HEK293 (cell line): ENCODE data around the gene ST8SIA4.

ENCODE experiments used
- CTCF ChIA-PET: fragments of 350-600 bp; formaldehyde crosslinking; extraction: SDS; loops from one replicate; lab custom pipeline; 2021; ENCODE audit warnings: antibody characterized with exemption; lab: Yijun Ruan, JAX
- POLR2A ChIA-PET: fragments of 300-600 bp; formaldehyde crosslinking; extraction: SDS; loops from one replicate; lab custom pipeline; 2020; ENCODE audit warnings: antibody characterized with exemption, inconsistent platforms; lab: Yijun Ruan, JAX
- H3K27ac ChIP-seq: fragments of 200-500 bp; sonication (Bioruptor generic); 2 replicates; pipeline ENCODE4 v1.5.1; 2014; ENCODE audit warnings: low read depth, low read length, control low read depth, inconsistent platforms; ENCODE audit errors: extremely low read depth
- H3K36me3 ChIP-seq, 2 experiments: fragments of 200-500 bp in 1 of 2; sonication (Bioruptor generic) in 1 of 2; 1 replicate in 1 of 2; 2 replicates in 1 of 2; pipeline ENCODE4 v1.5.1; 2014 to 2017; ENCODE audit warnings: inconsistent platforms in 2 of 2, low read length in 2 of 2; ENCODE audit not compliant: control insufficient read depth in 2 of 2, insufficient read depth in 1 of 2
- H3K4me1 ChIP-seq: fragments of 200-500 bp; sonication (Bioruptor generic); 2 replicates; pipeline ENCODE4 v1.5.1; 2014; ENCODE audit warnings: mild to moderate bottlenecking, low read length, inconsistent platforms; ENCODE audit not compliant: control insufficient read depth, insufficient read depth
- H3K4me3 ChIP-seq: 2 replicates; pipeline ENCODE4 v1.5.1; 2011; ENCODE audit warnings: low read depth, mild to moderate bottlenecking, control low read depth, low read length, moderate library complexity
- H3K9me3 ChIP-seq: fragments of 200-500 bp; sonication (Bioruptor generic); 2 replicates; pipeline ENCODE4 v1.5.1; 2014; ENCODE audit warnings: low read depth, low read length, inconsistent platforms; ENCODE audit not compliant: control insufficient read depth, insufficient read depth
- GLIS1 ChIP-seq: fragments of 450-650 bp; formaldehyde crosslinking; IDR thresholded peaks from 2 replicates; pipeline ENCODE4 v1.5.1; 2016; ENCODE audit warnings: missing biosample characterization, missing genetic modification characterization
- INSM2 ChIP-seq: fragments of 450-650 bp; formaldehyde crosslinking; IDR thresholded peaks from 2 replicates; pipeline ENCODE4 v1.5.1; 2016; ENCODE audit warnings: missing biosample characterization, missing genetic modification characterization
- PRDM4 ChIP-seq: fragments of 450-650 bp; formaldehyde crosslinking; IDR thresholded peaks from 2 replicates; pipeline ENCODE4 v1.5.1; 2017; ENCODE audit warnings: missing biosample characterization, missing genetic modification characterization
- SCRT1 ChIP-seq: fragments of 450-650 bp; formaldehyde crosslinking; IDR thresholded peaks from 2 replicates; pipeline ENCODE4 v1.5.1; 2016; ENCODE audit warnings: missing biosample characterization, missing genetic modification characterization, borderline replicate concordance
- SP3 ChIP-seq: fragments of 450-650 bp; formaldehyde crosslinking; IDR thresholded peaks from 2 replicates; pipeline ENCODE4 v1.5.1; 2016; ENCODE audit warnings: missing biosample characterization, missing genetic modification characterization
- YY1 ChIP-seq: fragments of 450-650 bp; formaldehyde crosslinking; IDR thresholded peaks from 2 replicates; pipeline ENCODE4 v1.5.1; 2018; ENCODE audit warnings: missing biosample characterization, missing genetic modification characterization
- YY2 ChIP-seq: fragments of 450-650 bp; formaldehyde crosslinking; IDR thresholded peaks from 2 replicates; pipeline ENCODE4 v1.5.1; 2016; ENCODE audit warnings: missing biosample characterization, missing genetic modification characterization
- ZBTB49 ChIP-seq: fragments of 450-650 bp; formaldehyde crosslinking; IDR thresholded peaks from 2 replicates; pipeline ENCODE4 v1.5.1; 2016; ENCODE audit warnings: missing biosample characterization, missing genetic modification characterization, low read depth
- ZFHX2 ChIP-seq: fragments of 450-650 bp; formaldehyde crosslinking; conservative IDR thresholded peaks from 2 replicates; pipeline ENCODE4 v1.5.1; 2016; ENCODE audit warnings: missing biosample characterization, missing genetic modification characterization
- ZNF138 ChIP-seq: fragments of 450-650 bp; formaldehyde crosslinking; IDR thresholded peaks from 2 replicates; pipeline ENCODE4 v1.5.1; 2016; ENCODE audit warnings: missing biosample characterization, missing genetic modification characterization, borderline replicate concordance
- ZNF18 ChIP-seq: fragments of 450-650 bp; formaldehyde crosslinking; IDR thresholded peaks from 2 replicates; pipeline ENCODE4 v1.5.1; 2016; ENCODE audit warnings: missing biosample characterization, missing genetic modification characterization
- ZNF248 ChIP-seq: fragments of 450-650 bp; formaldehyde crosslinking; IDR thresholded peaks from 2 replicates; pipeline ENCODE4 v1.5.1; 2017; ENCODE audit warnings: missing biosample characterization, missing genetic modification characterization
- ZNF341 ChIP-seq: fragments of 450-650 bp; formaldehyde crosslinking; IDR thresholded peaks from 2 replicates; pipeline ENCODE4; 2016; ENCODE audit warnings: low read depth, missing biosample characterization, missing genetic modification characterization
- ZNF354C ChIP-seq: fragments of 450-650 bp; formaldehyde crosslinking; IDR thresholded peaks from 2 replicates; pipeline ENCODE4 v1.5.1; 2016; ENCODE audit warnings: missing biosample characterization, missing genetic modification characterization, low read depth, borderline replicate concordance
- ZNF423 ChIP-seq: fragments of 450-650 bp; formaldehyde crosslinking; IDR thresholded peaks from 2 replicates; pipeline ENCODE4 v1.5.1; 2016; ENCODE audit warnings: missing biosample characterization, missing genetic modification characterization
- ZNF530 ChIP-seq: fragments of 450-650 bp; formaldehyde crosslinking; IDR thresholded peaks from 2 replicates; pipeline ENCODE4 v1.5.1; 2016; ENCODE audit warnings: low read depth, missing biosample characterization, missing genetic modification characterization
- ZNF600 ChIP-seq: fragments of 450-650 bp; formaldehyde crosslinking; IDR thresholded peaks from 2 replicates; pipeline ENCODE4 v1.5.1; 2016; ENCODE audit warnings: missing biosample characterization, missing genetic modification characterization
- ZNF626 ChIP-seq: fragments of 450-650 bp; sonication (Bioruptor Pico); formaldehyde crosslinking; IDR thresholded peaks from 2 replicates; pipeline ENCODE4 v1.5.1; 2018; ENCODE audit warnings: missing biosample characterization, missing genetic modification characterization, inconsistent platforms
- ZNF664 ChIP-seq: fragments of 450-650 bp; formaldehyde crosslinking; IDR thresholded peaks from 2 replicates; pipeline ENCODE4 v1.5.1; 2016; ENCODE audit warnings: missing biosample characterization, missing genetic modification characterization
- ZNF837 ChIP-seq: fragments of 450-650 bp; formaldehyde crosslinking; IDR thresholded peaks from 2 replicates; pipeline ENCODE4 v1.5.1; 2016; ENCODE audit warnings: missing biosample characterization, missing genetic modification characterization
- TF ChIP-seq, protein P1 (sequence below): fragments of 450-650 bp; formaldehyde crosslinking; IDR thresholded peaks from 2 replicates; pipeline ENCODE4 v1.5.1; 2017; ENCODE audit warnings: missing biosample characterization, missing genetic modification characterization

Gene ST8SIA4

DNA sequence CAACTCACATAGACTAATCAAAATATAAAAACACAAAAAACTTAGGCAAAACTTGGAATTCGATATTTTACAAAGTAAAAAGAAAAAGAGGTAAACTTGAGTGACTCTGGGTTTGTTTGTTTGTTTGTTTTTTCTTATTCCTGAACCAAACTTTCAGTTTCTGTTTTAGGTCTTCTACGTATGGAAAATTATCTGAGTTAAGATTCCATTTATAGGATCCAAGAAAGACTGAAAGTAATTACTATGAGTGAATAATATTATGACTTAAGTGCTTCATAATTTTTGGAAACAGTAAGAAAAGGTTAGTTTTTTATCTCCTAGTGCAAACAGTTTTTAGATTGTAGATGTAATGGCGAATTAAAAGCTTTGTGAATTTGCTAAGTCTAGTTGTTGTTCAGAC, 13.2 kb downstream of the ST8SIA4 start (continued):
- TF ChIP-seq ZNF18 (tag by site-specific recombination) (no peak), YY1 (tag by site-specific recombination) (no peak)
- TF ChIP-seq, protein P1, sequence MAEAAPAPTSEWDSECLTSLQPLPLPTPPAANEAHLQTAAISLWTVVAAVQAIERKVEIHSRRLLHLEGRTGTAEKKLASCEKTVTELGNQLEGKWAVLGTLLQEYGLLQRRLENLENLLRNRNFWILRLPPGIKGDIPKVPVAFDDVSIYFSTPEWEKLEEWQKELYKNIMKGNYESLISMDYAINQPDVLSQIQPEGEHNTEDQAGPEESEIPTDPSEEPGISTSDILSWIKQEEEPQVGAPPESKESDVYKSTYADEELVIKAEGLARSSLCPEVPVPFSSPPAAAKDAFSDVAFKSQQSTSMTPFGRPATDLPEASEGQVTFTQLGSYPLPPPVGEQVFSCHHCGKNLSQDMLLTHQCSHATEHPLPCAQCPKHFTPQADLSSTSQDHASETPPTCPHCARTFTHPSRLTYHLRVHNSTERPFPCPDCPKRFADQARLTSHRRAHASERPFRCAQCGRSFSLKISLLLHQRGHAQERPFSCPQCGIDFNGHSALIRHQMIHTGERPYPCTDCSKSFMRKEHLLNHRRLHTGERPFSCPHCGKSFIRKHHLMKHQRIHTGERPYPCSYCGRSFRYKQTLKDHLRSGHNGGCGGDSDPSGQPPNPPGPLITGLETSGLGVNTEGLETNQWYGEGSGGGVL, result no peak

DNA sequence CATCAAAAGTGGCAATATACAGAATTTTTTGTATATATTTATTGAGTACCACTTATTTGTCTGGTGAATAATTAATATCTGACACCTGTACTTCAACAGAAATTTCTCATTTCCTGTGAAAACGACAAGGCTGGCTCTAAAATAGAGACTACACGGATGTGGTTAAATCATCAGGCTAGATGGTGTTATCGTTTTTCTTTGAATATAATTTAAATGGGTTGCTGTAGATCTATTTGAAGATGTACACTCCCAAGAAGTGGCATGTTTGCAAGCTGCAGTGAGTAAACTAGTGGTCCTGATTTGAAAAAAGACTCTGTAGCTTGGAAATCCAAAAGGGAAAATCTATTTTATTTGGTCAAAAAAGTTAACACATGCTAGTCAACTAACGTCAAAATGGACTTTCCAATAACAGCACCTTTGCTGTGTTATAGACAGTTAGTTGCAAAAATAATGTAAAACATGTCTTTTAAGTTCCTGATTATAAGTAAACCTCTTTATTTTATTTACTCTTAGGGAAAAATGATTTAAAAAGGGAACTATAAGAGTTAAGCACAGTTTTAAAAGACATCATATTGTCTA, 13.8 kb downstream of the ST8SIA4 start:
- Histone ChIP-seq H3K36me3 (no peaks in the 10 kb centered on the region), H3K4me3 (no peak overlapping the region), H3K9me3 (no peaks in the 10 kb centered on the region), H3K4me1 (no peaks in the 10 kb centered on the region), H3K27ac (no peak overlapping the region)
- ChIA-PET POLR2A (no interaction called here), CTCF (no interaction called here)
- TF ChIP-seq SP3 (tag by site-specific recombination), result no peak

- H3K4me3 ChIP-seq, result no peak overlapping the region
- H3K36me3 ChIP-seq, result no peaks in the 10 kb centered on the region
- no peaks in the 10 kb centered on the region for H3K9me3 ChIP-seq
- no peak overlapping the region for H3K27ac ChIP-seq
- CTCF ChIA-PET, result interaction anchor here (0.6 kb wide), 1 partner anchor 392 kb away, joined by 3 read pairs; no protein-coding TSS in a partner anchor
- POLR2A ChIA-PET, result no interaction called here
- H3K4me1 ChIP-seq, result no peaks in the 10 kb centered on the region
- TF ChIP-seq ZNF837 (tag by site-specific recombination), result no peak
- no peak for TF ChIP-seq ZNF626 (tag by site-specific recombination)
- TF ChIP-seq ZFHX2 (tag by site-specific recombination), result no peak
- TF ChIP-seq ZNF600 (tag by site-specific recombination), result no peak
- no peak for TF ChIP-seq ZNF138 (tag by site-specific recombination)
- TF ChIP-seq ZNF18 (tag by site-specific recombination), result no peak
- no peak for TF ChIP-seq YY2 (tag by site-specific recombination)
- TF ChIP-seq SCRT1 (tag by site-specific recombination), result no peak
- TF ChIP-seq ZNF248, result no peak
- no peak for TF ChIP-seq ZNF664 (tag by site-specific recombination)
- no peak for TF ChIP-seq SP3 (tag by site-specific recombination)
- TF ChIP-seq PRDM4 (tag by site-specific recombination), result no peak
- no peak for TF ChIP-seq ZNF341 (tag by site-specific recombination)
- TF ChIP-seq INSM2 (tag by site-specific recombination), result no peak
- no peak for TF ChIP-seq ZNF530 (tag by site-specific recombination)
- no peak for TF ChIP-seq ZBTB49 (tag by site-specific recombination)
- no peak for TF ChIP-seq GLIS1
- TF ChIP-seq ZNF423 (tag by site-specific recombination), result no peak
- TF ChIP-seq ZNF354C, result no peak
These were observed 25.8 kb downstream of the ST8SIA4 start for GRCh38 chr5:100877274-100877673.
